Measurements from ENCODE around the gene ARHGDIG.

GRCh38 chr16:287981-288920 is 7.9 kb downstream of the ARHGDIG start:
- no peak for TF ChIP-seq SUZ12 (IDR thresholded peaks at IDR 0.05; ENCODE audit: extremely low read depth, insufficient read depth, insufficient read length)
- no peak for TF ChIP-seq YY1 (IDR thresholded peaks at IDR 0.05; ENCODE audit: insufficient read depth, insufficient read length)
- no peak for TF ChIP-seq ZNF274 (IDR thresholded peaks at IDR 0.05; ENCODE audit: low read depth, low read length)
